Stimulated activated CD4-positive, alpha-beta T cell treated with anti-CD3 and anti-CD28 coated beads, TNF-alpha, amount 100 ng/mL, for 1 hour (primary cell): ENCODE measurements around the gene SH3TC2.

Experiments
- DNase-seq, 3 donors: peaks; one replicate each; pipeline ENCODE4 v3.0.0-alpha.2; 2020; ENCODE audit warnings: low read depth in 3 of 3, low spot score in 1 of 3

SH3TC2 gene

DNA sequence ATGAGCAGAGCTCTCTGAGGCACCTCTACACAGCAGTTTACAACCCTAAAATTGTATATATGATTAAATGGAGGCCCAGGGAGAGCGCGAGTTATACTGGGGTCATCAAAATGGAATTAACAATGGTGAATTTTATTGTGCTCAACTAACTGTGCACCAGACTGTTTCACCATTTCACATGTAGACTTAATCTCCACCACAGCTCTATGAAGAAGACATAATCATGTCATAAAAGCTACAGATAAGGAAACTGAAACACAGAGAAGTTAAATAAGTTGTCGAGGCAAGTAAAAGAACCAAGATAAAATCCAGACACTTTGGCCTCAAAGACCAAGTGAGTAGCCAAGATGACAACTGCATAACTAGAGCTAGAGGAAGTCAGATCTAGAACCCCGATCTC is 1.5 kb downstream of the SH3TC2 start:
- DNase-seq, result no peak

DNA sequence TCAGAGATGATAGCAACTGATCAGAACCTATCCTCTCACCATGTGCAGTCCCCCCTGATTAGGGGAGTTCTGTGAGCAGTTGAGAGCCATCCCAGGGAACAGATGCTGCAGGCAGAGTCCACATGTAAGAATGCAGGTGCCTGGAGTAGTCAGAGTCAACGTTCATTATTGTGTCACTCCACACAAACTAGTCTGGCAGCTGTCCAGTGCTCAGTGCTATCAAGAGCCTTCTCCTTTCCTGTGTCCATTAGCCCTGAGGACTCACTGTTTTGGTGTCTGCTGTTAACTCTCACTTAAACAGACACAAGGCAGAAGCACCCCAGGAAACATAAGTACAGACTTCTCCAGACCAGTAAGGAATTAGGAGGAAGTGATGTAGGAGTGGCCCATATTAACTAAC is 2.5 kb downstream of the SH3TC2 start:
- DNase-seq, result no peak

DNA sequence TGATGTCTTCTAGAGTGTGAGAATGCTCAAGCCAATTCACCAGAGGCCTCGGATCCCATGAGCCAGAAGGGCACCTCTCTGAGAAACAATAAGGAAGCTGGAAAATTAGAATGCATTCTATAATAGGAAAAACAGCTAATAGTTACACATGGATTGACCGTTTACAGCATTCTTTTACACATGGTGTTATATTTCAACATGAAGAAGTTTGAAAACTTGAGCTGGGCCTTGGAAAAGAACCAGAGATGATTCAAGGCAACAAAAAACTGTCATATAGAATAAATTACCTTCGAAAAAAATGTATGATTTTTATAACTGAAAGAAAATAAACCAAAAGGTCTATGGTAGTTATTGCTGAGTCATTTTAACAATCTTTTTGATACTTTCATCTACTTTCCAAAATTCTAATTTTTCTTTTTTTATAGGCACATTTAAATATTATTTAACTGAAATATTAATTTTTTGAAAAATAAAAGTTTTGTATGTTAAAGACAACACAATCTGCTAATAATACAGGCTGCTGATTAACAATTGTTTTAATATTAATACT is 6.2 kb downstream of the SH3TC2 start:
- no peak for DNase-seq

DNA sequence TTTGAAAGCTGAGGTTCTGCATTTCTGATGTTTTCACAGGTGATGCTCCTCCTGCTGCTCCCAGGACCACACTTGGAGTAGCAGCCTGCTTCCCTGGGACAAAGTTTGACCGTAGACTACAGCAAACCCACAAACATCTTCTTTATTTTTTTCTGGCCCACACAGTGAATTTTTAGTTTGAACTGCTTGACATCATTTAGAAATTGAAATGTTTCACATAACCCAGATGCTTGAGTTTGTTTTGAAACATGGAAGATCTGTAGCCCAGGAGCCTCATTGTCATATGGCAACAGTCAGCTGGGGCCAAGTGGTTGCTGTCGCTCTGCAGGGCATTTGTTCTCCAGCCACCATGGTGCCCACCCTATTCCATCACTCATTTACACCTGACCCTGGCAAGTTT is 8.4 kb downstream of the SH3TC2 start:
- no peak for DNase-seq

DNA sequence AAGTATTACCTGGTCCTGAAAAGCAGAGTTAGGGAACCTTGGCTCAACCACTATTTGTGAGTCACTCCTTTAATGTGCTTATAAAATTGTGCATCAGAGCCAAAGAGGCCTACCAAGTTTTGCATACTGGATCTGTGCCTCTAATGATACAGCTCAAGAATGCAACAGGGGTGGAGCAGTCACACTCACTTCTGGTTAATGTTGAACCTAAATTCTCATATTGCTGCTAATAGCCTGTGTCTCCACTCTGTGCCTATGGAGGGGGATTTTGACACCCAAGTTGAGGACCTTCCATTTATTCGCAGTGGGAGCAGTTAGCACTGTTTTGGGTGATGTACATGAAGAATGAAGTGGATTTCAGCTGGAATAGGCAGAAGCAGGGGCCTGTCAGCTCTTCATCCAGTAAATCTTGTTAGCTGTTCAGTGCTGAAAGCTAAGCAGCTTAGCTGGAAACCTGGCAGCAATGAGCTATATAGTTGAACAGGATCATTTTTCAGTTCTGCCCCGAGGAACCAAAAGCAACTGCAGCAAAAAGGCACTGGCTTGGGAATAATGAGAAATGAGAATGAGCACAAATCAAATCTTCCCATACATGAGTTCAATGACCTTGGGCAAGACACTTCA is 9.7 kb downstream of the SH3TC2 start:
- DNase-seq, result no peak

DNA sequence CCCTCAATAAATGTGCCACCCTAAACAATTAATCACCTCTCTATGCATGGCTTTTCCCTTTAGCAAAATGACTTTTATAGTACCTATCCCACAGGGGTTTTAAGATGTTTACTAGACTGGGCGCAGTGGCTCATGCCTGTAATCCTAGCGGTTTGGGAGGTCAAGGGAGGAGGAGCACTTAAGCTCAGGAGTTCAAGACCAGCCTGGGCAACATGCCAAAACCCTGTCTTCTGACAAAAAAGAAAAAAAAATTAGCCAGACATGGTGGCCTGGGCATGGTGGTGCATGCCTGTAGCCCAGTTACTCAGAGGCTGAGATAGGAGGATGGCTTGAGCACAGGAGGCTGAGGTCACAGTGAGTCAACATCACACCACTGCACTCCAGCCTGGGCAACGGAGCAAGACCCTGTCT is 13.5 kb downstream of the SH3TC2 start:
- no peak for DNase-seq

DNA sequence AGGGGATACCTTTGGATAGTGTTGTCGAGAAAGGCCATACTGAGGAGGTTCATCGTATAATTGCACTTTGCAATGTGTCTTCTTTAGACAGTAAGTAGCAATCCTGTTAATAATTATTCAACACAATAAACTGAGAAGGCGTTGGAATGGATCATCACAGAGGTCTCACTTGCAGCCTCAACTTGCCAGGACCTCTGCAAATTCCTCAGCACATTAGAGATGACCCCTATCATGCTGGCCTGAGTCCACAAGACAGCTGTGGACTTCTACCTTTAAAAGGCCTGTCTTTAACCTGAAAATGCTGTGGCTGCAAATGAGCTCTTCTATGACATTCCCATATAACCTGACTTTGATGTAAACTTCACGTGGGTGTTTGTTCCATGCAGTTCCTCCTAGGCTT is 14.1 kb downstream of the SH3TC2 start:
- DNase-seq, result no peak

DNA sequence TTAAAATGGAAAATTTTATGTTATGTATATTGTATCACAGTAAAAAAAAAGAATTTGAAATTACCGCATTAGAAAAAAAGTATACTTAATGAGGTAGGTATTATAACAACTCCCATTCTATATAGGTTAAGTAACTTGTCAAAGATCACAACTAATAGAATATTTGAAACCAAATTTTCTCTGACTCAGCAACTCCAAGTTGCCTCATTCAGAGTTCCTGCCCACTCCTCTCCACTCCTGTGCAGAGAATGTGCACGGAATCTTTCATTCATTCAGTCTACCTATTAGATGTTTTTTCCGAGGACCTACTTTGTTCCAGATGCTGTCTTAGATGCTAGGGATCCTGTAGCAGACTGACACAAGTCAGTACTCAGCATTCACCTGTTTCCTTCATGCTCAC is 15.4 kb downstream of the SH3TC2 start:
- DNase-seq, result no peak

DNA sequence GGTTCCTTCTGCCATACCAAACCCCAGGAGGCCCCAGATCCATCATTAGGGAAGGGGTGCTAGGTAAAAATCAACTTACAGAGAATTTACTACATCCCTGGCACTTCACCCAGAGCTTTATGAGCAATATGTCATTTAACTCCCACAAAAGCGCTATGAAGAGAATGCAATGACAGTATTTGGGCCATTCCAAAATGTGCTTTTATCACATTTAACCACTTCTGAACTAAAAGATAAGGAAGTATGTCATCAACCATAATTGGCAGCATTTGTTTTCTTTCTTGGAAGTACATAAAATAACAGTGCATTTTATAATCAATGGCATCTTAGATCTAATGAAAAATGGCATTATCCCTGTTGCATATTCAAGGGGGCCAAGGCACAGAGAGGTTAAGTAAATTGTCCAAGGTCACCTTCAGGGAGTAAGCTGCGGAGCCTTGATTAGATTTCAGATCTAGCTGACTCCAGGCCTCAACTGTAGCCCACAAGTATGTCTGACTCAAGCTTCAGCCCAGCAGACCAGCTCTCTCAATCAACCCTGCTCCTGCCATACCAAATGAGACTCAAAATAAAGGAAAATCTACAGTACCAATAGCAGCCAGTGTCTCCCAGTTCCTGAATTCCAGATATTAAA is 16.5 kb downstream of the SH3TC2 start:
- no peak for DNase-seq

DNA sequence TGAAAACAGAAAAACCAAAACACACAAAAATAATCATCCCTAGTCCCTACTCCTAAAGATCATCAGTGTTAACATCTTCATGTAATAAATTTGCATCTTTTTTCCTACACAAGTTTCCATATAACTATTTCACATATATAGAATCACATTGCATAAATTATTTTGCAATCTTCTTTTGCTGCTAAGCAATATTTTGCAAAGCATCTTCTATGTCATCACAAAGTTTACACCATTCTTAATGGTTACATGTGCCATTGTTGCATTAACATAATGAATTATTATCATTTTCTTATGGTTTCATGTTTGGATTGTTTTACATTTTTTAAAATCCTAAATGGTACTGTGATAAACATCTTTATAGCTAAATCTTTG is 17.8 kb downstream of the SH3TC2 start:
- no peak for DNase-seq

DNA sequence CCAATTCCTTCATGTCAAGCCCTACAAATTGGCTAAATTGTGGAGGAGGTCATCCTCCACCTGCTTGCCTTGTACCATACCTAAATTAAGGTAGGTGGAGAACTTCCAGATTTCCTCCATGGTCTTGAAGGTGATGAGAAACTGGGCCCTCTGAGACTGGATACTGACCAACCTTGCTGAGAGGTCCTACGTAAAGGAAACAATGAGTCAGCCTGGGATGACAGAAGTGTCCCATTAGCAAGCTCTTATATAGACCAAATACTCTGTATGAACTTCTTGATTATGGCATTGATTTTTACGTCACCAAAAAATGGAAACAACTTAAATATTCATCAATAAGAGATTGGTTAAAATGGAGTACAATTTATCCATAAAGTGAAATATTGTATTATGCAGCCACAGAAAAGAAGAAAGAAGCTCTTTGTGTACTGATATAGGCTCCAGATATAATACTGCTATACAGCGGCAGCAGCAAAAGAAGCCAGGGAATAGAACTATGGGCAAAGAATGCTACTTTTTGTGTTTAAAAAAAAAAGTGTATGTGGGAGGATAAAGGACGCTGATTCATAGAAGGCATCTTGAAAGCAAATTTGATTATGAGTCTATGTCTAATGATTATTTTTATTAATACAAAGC is 18.3 kb downstream of the SH3TC2 start:
- DNase-seq, result no peak

DNA sequence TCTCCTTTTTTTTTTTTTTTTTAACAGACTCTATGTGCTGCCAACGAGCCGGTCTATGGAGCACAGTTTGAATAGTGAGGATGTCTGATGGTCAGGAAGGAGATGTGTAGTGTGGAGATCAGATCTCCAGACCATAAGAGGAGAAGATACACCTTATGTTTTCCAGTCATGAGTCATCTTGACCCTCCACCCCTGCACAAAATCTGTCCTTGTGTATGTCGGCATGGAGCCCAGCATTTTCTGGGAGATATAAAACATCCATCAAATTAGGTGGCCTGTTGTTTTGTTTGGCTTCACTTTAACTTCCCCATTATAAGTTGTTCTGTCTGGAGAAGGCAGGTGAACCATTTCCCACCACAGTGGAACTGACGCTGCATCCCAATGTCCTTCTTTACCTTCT is 19.2 kb downstream of the SH3TC2 start:
- no peak for DNase-seq

DNA sequence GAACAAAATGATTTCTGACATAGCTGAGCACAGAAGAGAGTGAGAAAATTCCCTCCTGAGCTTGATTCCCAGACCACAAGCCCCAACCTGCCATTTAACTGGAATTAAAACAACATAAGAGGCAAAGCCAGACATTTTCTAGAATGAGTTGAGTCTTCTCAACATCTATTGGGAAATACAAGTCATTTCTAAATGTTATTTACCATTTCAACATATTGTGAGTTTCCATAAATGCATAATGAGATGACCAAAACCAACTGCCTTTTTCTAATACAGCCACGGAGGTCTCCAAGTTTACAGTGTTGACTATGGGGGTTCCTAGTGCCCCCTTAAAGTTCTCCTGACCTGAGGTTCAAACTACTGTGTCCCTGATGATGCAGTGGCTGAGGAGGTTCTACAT is 20.0 kb downstream of the SH3TC2 start:
- no peak for DNase-seq

DNA sequence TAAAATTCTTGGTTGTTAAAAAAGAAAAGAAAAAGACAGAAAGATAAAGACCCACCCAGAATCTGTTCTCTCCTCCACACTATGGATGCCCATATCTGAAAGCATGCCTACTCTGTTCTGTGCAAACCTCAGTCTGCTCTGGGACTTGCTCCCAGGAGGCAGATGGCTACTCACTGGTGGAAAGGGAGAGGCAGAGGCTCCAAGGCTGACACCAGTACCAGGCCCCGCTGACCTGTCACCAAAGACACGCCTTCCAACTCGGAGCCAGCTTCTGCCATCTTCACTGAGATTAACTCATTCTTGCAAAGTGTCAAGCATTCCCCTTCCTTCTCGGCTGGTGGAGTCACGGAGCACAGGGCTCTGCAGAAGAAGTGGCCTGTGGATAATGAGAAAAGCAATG is 21.6 kb downstream of the SH3TC2 start:
- no peak for DNase-seq

DNA sequence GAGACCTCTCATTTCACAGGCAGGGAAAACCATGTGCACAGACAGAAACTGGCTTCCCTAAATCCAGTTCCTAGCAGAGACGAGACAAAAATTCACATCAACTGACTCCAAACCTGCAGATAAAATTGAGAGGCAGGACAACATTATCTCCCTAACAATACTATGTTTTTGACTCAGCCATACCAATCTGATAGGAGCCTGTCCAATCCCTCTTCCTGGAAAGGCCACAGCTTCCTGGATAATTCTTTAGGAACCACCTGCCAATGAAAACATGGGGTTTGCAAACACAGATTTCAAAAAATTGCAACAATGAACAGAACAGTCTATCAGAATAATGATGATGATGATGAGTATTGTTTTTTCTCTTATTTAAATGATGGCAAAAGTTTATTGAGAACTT is 22.4 kb downstream of the SH3TC2 start:
- no peak for DNase-seq

DNA sequence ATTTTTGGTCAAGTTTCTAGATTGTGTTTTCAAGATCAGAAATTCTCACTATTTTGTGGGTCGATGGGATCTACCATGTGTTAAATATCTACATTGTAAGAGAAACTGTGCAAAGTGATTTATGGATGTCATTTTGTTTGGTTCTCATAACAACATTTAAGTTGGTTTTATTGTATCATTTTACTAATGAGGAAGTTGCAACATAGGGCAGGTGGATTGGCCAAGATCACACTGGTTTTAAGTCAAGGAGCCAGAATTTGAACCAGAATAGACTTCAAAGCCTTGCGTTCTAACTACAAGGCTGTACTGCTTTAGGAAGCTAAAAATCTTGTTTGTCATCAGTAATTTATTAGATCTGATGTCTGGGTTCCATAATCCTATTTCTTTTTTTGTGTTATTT is 23.4 kb downstream of the SH3TC2 start:
- no peak for DNase-seq

DNA sequence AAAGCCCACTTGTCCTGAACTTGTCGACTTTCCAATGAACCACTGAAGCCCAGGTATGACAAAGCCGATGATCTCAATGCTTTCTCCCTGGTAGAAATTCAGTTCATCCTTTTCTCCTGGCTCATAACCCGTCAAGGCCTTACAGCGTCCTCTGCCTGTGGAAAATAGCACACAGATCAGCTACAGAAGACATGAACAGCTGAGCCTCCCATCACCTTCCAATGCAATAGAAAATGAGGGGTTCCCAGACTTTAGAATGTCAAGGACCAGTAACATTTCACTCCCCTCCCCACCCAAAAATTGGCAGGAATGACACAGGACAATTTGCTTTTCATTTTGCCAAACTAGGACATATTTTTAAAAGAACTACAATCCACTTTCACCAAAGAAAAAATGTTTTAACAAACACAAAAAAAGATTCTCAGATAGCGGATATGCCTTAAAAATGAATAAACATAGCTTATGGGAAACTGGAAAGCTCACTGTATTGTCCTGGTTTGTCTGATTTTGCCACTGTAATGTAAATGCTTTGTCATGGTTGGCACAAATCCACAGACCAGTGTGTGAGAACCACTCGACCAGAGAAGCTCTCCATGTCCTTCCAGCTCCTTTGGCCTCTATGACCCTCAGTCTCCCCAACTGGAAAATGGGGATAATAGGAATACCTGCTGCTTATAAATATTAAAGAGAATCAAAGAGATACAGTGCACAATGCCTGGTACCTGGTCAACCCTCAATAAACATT is 24.4 kb downstream of the SH3TC2 start:
- DNase-seq, result no peak

DNA sequence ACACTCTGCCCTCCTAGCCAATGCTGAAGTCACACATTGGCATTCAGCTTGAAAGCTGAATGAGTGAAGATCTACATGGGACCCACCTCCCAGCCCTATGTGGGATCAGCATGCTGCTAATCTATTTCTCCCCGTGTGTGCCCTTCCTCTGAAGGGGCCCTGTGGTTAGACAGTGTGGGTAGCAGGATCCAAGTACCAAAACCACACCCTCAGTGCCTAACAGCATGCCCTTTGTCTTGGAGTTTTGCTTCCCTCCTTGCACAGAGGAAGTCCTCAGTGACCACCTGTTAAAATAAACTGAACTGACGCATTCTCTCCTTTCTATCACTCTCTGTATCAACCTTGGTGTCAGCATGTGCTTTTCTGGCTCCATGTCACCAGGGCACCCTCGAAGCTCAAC is 25.0 kb downstream of the SH3TC2 start:
- DNase-seq, result no peak

DNA sequence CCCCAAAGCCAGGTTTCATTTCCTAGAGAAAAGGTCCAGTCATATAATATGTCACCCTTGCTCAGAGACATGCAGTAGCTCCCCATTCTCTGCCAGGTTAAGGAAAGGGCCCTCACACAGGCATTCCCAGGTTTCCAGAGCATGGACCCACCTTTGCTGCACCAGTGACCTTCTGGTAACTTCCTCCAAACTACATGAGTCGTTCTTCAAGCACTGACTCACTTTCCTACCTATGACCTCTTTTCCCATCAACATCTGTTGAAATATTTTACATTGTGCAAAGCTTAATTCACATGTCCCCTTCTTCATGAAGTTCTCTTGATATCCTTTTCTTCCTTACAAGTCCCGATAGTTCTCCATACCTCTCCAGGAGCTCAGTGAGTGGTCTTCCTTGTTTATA is 25.9 kb downstream of the SH3TC2 start:
- DNase-seq, result no peak

DNA sequence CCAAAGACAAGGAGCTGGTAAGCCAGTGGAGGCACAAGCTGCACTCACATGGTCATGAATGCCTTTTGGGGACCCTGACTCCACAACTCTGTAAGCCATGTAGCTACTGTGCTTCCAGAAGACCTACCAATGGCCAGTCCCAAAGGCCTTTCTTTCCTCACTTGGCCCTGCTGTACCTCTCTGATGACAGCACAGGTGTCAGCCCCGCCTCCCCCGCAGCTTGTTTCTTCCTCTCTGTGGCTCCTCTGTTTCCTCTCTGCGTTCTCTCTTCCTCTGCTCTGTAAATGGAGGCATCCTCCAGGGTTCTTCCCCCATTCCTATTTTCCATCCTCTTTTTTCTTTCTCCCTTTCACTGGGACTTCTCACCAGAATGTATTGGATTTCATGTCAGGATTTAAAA is 26.7 kb downstream of the SH3TC2 start:
- DNase-seq, result no peak

DNA sequence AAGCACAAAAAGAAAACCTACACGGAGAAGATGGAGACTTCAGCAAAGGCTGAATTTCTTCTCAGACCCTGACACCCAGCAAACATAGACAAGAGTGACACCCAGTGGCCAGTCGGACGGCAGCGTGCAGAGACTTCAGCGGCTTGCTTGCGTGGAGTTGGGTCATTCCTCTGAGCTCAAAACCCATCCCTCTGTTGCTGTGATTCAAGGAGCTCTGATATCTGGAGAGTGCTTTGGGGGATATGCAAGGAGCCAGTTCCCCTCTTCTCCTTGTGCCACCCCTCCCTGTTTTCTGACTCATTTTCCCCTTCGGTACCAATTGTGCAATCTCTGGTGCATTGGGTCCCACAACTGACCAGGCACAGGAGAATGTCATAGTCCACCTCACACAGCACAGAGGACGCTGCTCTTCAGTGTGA is 27.5 kb downstream of the SH3TC2 start:
- peak; percentile 18 to 37 (median 20) for DNase-seq

DNA sequence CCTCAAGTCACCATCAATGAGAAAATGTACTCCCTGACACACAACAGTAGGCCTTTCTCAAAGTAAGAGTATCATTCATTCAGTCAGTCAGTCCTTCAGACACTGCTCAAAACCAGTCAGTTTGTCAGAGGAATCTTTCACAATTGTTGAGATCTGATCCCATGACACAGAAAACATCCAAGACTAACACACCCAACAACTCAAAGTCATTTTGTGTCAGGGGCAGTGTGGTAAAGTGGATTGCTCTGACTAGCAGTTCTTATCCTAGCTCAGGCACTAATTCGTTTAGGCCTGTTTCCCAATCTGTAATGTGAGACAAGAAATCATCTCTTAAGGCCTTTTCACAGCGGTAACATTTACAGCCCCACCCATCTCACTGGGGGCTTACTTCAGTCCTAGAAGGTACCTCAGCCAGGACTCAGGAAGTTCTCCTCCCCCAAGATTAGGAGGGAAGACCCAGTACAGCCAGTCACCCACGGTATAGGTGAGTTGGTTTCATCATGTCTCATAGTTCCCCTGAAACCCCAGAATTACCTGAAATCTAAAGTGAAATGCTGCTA is 31.9 kb downstream of the SH3TC2 start:
- DNase-seq, result no peak
